Measurements from ENCODE around the gene BMERB1. TPM values are rescaled to one million over a fixed set of nuclear protein-coding genes. Genes with fewer than 3 reads are reported as not detected.
"Not testable (repeated sequence)": the region's sequence is repeated elsewhere in the genome, so short reads cannot be mapped to it uniquely, and the experiment has no call there.

BMERB1 gene
- polyA plus RNA-seq, 1 donor: 41.2 TPM

DNA sequence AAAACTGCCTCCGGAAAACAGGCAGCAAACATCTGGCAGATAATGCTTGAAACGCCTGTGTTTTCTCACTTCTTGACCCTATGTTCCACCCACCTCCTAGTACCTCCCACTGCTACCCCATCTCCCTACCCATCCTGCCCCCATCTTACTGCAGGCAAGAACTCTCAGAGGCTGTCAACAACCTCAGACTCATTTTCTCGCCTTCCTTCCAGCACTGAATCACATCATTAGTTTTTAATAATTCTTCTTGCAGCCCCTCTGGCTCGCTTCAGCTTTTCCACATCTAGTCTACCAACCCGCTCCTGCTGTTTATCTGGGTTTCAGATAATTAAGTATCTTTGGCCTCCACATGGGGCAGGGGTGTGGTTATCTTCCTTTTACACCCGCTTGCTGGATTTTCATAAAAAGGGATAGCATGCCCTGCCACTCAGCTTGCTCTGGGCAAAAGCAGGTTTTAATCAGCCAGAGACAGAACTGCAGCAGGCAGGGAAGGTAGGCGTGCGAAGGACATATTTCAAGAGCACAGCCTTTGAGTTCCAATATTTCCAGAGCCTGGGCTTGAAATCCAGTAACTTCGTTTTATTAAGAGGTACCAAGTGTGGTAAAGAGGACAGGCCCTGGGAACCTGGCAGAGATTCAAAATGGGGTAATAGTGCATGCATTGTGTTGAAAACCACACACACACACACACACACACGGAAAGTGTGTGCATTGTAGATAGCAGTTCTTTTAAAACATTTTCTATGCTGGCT lies 87.5 kb downstream of the BMERB1 start:
- DNase-seq: no peak

DNA sequence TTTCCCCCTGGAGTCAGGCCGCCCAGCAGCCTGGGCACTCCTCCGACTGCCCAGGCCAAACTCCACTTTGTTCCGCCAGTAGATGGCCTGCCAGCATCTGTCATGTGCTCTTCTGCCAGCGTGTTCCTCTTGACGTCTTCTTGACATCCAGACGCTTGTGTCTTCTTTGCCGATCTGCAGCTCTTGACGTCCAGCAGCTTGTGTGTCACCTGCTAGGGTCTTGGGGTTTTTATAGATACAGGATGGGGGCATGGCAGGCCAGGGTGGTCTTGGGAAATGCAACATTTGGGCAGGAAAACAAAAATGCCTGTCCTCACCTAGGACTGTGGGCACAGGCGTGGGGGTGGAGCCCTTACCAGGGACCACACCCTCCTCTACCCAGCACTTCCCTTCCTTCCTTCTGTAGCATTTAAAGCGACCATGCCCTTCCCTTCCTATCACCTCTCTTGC lies 88.7 kb downstream of the BMERB1 start:
- no peak for DNase-seq

DNA sequence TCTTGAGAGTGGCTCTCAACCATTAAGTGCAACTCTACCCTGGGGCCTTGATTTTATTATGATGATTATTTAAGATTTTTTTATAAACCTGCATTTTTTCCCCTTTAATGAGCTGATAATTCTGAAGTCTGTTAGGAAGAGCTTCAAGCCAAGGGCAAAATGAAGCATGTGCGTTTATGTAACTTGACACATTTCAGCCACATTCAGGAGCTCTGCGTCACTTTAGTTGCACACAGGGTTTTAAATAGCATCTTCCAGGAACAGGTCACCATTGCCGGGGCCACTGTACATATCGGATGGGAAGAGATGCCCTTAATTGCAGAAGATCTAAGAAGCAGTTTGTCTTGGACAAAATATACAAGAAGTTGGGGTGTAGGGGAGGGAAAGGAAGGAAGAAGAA lies 89.6 kb downstream of the BMERB1 start:
- DNase-seq: no peak

DNA sequence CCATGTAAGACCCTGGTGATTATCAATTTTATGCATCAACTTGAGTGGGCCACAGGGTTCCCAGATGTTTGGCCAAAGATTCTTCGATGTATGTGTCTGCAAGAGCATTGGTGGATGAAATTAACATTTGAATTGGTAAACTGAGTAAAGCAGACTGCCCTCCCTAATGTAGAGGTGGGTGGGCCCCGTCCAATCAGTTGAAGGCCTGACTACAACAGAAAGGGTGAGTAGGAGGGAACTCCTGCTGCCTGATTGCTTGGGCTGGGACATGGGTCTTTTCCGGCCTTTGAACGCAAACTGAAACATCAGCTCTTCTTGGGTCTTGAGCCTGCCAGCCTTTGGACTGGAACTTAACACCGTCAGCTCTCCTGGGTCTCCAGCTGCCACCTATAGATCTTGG lies 90.6 kb downstream of the BMERB1 start:
- DNase-seq: no peak

DNA sequence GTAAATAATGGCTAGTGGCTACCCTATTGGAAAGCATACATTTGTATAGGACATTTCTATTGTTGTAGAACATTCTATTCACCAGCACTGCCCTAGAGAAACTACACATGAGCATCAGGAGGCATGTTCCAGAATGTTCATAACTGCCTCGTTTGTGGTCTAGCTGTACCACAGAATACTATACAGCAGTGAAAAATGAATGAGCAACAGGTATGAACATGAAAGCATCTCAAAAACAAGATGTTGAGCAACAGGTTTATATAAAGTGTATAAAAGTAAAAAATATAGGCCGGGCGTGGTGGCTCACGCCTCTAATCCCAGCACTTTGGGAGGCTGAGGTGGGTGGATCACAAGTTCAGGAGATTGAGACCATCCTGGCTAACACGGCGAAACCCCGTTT lies 91.7 kb downstream of the BMERB1 start:
- no peak for DNase-seq

DNA sequence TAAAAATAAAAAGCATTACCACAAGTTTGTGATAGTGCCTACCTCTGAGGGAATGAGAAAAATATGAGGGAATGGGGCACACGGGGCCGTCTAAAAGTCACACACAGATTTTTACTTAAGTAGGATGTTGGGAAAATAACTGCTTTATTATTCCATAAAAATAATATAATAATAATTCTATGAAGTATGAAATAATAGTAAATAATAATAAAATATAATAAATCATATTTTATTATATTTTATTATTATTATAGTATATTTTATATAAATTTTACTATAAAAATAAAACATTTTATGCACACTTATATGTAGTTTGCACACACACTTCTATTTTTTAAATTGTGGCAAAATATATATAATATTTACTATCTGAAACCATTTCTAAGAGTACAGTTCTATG lies 92.3 kb downstream of the BMERB1 start:
- DNase-seq: no peak

DNA sequence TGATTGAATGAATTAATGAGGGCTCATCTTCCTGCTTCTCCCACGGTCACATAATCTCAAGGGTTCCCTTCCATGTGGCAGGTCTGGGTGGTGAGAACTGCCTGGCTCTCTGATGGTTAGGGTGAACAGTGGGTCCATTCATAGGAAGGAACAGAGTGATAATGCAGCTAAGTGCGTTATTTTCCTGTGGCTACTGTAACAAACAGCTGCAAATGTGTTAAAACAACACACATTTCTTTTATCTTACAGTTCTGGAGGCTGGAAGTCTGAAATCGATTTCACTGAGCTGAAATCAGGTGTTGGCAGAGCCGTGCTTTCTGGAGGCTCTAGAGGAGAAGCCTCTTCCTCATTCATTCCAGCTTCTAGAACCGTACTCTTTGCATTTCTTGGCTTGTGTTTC lies 95.3 kb downstream of the BMERB1 start:
- DNase-seq: no peak

DNA sequence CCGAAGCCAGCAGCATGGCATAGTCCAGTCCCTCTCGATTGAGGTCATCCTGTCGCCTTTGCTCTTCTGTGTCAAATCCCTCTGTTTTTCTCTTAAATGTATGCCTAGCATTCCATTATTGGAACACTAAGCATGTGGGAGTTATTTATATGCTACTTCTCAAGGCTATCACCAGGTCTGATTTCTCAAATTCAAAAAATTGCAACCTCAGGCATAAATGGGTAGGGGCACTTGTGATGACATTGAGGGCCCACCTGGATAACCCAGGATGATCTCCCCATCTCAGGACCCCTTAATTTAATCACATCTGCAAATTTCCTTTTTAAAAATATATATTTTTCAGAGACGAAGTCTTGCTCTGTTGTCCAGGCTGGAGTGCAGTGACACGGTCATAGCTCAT lies 95.7 kb downstream of the BMERB1 start:
- DNase-seq: no peak

DNA sequence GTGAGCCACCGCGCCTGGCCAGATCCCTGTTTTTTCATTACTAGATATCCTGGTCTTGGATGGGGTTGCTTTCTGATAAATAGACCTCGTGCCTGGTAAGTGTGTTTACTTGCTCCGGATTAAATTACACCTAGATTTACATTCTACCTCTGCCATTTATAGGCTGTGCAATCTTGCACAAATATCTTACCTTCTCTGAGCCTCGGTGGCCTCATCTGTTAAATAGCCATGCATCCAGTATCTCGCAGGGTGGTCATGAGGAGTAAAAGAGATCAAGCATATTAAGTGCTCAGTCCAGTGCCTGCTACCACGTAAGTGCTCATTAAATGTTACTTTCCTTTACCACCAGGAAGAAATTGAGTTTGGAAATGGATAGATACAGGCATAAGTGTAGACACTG lies 98.4 kb downstream of the BMERB1 start:
- DNase-seq: no peak

DNA sequence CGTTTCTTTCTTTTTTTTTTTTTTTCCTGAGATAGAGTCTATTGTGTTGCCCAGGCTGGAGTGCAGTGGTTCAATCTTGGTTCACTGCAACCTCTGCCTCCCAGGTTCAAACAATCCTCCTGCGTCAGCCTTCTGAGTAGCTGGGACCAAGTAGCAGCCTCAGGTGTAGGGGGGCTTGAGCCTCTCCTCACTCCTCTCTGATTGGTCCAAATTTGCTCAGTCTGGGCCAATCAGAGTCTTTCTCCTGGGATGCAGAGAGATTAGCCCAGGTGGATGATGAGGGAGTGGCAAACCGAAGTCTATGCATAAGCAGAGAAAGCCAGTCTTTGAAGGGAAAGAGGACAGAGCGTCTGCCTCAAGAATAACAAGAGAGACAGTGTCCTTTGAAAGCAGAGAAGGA lies 99.0 kb downstream of the BMERB1 start:
- DNase-seq: no peak

DNA sequence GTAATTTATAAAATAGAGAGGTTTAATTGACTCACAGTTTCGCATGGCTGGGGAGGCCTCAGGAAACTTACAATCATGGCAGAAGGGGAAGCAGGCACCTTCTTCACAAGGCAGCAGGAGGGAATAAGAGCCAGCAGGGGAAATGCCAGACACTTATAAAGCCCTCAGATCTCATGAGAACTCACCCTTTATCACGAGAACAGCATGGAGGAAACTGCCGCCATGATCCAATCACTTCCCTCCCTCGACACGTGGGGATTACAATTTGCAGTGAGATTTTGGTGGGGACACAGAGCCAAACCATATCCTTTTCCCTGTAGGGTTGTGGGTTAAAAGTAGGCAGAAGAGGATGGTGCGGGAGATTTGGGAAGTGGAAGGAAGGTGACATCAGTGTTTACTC lies 101.4 kb downstream of the BMERB1 start:
- DNase-seq: no peak

DNA sequence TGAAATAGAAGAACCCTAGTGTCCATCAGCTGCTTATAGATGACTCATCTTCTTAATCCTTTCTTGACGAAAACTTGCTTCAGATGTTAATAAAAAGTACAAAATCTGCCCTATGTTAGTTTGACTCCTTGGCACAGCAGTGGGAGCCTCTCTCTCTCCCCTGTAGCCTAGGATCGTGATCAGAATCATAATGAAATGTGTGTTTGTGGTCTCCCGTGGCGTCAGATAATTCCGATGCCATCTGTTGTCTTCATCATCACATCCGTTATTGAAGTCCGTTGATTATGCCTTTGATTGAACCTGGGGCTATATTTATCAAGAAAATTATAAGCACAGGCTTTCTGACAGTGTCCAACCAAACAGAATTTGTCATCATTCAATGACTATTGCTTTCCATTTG lies 102.5 kb downstream of the BMERB1 start:
- DNase-seq: no peak

DNA sequence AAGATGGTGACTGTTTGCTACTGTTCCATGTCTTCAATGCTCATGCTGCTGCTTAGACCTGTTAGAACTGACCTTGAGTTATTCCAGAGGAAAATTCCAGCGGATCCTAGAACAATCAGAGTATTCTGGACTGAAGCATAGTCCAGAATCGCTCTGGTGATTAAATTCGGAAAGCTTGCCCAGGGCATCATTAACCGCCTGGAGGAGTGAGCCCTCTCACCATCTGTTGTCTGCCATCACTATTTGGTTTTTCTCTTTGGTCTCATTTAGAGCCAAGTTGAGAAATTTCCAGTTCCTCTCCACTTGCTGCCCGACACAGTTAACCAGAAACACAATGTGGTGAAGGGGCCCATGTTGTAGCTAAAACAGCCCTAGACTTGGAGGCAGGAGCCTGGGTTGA lies 104.1 kb downstream of the BMERB1 start:
- no peak for DNase-seq

DNA sequence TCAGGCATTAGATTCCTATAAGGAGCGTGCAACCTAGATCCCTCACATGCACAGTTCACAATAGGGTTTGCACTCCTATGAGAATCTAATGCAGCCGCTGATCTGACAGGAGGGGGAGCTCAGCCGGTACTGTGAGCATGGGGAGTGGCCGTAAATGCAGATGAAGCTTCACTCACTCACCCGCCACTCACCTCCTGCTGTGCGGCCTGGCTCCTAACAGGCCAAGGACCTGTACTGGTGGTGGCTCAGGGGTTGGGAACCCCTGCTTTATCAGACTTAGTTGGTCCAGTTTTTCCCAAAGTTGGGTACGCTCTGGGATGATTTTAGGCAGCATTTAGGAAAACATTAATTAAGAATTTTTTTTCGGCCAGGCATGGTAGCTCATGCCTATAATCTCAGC lies 104.8 kb downstream of the BMERB1 start:
- no peak for DNase-seq

DNA sequence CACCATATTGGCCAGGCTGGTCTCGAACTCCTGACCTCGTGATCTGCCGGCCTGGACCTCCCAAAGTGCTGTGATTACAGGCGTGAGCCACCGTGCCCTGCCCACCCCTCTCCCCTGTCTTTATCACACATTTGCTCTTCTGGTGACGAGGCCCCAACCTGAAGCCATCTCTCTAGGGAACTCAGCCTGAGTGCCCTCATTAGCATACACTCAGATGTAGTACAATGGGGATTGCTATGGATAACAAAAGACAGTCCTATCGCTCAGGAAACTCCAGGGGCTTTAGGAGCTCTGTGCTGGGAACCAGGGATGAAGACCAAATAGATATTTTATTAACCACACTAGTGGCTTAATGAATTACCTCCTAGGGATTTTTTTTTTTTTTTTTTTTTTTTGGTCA lies 107.9 kb downstream of the BMERB1 start:
- no peak for DNase-seq

DNA sequence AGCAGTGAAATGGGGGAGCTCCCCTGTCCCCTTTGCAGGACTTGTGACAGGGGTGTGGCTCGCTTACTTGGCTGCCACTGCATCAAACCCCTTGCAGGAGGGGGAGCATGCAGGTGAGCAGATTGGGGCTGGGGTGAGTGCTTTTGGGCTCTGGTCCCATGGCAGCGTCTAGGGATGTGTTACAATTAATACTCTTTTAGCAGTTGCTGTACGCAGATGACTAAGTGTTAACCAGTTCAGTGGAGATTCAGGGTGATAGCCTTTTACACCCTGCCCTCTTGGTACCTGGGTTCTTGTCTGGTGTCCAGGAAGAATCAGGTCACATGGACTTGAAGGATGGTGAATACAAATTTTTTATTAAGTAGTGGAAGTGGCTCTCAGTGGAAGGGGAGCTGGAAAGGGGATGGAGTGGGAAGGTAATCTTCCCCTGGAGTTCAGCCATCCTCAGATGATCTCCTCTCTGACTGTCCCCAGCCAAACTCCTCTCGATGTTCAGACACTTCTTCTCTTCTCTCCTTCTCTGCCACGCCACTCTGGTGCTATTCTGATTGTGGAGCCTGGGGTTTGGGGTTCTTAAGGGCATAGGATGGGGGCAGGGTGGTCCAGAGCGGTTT lies 108.5 kb downstream of the BMERB1 start:
- DNase-seq: no peak

DNA sequence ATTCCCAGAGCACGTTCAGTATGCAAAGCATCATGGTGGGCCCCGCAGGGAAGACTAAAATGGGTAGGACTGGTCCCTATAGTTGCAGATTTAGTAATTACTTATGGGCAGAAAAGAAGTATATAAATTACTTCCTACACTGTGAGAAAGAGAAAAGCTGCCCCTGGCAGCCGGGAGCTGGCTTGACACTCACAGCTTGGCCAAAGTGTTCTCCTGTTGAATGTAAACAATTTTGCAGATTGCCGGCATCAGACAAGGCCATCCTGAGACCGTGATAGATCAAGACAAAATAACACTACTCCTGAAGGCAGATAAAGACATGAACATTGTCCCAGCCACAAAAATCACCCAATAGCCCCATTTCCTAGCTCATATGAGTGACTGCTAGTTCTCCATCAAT lies 110.0 kb downstream of the BMERB1 start:
- no peak for DNase-seq

DNA sequence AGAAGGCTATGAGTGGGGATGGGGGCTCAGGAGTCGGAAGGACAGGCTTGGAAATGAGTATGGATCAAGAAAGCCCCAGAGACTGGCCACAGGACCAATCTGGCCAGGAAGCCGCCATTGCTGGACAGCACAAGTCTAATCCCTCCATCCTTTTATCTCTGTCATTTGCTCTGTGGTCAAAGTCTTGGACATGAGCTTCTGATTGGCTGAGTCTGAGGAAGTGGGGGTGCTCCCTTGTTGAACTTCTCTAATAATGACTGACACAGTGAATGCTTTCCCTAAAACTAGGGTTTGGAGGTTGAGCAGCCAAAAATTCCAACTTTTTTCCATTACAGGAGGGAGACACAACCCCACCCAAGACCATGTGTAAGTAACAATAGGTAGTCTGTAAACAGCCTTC lies 111.2 kb downstream of the BMERB1 start:
- DNase-seq: no peak

DNA sequence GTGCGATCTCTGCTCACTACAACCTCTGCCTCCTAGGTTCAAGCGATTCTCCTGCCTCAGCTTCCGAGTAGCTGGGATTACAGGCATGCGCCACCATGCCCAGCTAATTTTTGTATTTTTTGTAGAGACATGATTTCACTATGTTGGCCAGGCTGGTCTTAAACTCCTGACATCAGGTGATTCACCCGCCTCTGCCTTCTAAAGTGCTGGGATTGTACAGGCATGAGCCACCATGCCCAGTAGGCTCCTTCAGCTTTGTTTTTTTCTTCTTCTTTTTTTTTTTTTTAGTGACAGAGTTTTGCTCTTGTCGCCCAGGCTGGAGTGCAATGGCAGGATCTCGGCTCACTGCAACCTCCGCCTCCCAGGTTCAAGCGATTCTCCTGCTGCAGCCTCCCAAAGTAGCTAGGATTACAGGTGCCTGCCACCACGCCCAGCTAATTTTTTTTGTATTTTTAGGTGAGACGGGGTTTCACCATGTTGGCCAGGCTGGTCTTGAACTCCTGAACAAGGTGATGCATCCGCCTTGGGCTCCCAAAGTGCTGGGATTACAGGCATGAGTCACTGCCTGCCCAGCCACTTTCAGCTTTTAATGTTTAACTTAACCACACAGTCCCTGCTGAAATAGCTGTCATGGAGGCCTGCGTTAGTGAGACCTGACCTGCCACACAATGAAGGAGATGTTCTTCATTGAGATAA lies 112.8 kb downstream of the BMERB1 start:
- not testable (repeated sequence) for DNase-seq

DNA sequence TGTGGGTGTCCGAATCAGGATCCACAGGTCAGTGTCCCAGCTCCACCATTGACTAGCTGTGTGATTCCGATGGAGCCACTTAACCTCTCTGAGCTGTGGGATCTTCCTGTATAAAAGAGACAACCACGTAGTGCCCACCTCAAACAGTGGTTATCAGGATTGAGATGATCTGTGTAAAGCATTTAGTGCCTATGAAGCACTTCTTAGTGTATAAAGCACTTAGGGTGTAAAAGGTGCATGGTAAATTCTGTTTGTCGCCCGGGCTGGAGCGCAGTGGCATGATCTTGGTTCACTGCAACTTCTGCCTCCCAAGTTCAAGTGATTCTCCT lies 113.3 kb downstream of the BMERB1 start:
- DNase-seq: no peak

DNA sequence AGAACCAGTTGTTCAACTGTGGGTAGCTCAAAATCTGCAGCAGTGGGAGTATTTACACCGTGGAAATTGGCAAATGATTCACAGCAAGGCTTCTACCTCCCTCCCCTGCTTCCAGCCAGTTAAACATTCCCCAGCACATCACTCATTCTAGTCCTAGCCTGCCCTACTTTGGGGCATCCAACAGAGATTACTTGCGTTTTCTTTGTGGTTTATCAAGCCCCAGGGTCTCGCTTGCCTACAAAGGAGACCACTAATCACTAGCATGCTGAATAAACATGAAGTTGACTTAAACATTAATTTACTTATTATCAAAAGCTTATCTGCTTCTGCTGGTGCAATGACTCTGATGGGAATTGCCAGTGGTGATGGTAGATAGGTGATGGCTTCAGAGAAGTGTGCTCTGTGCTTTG lies 114.1 kb downstream of the BMERB1 start:
- no peak for DNase-seq

DNA sequence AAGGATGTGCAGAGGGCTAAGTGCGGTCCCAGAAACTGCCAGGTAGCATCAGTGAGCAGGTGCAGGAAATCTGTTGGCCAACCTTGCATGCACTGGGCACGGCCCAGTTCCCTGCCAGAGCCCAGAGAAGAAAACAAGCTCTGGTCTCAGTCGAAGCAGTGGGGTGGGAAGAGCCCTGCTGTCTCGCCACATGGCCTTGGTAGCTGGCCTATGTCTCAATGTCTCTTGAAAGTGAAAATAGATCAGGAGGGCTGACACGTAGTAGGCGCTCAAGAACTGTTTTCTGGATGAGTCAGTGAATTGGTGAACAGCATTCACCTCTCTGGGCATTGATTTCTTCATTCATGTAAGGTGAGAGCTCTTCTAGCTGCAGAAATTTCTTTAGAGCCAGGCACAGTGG lies 118.1 kb downstream of the BMERB1 start:
- DNase-seq: no peak

DNA sequence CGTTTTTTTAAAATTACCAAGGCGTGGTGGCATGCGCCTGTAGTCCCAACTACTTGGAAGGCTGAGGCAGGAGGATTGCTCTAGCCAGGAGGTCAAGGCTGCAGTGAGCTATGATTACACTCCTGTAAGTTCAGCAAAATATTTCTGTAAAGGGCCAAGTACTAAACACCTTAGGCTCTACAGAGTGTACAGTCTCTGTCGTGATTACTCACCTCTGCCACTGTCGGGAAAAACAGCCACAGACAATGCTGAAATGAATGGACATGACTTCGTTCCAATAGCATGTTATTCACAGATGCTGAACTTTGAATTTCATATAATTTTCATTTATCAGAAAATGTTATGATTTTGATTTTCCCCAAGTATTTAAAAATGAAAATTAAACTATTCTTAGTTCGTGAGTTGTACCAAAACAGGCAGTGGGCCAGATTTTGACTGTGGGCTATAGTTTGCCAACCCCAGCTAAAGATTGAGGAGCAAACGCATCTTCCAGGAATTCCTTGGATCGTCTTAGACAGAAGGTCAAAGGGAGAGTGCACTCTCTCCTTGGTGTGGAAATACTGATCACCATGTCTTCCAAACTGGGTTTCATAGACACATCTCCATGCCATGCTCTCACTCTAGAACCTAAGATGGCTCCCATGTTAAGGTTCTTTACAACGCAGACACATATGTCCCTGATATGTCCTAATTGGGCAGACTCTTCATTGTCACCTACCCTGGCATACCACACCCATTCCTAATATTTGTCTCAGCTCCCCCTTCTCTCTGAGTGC lies 119.1 kb downstream of the BMERB1 start:
- DNase-seq: no peak

Data from left kidney (tissue), 2 donors.